PFSK-1 (cell line): ENCODE measurements around the gene CHSY3.

Experiments
- FOXP2 ChIP-seq: optimal IDR thresholded peaks from 2 replicates; pipeline ENCODE3; 2011; ENCODE audit warnings: borderline replicate concordance, control low read depth, inconsistent platforms; ENCODE audit not compliant: insufficient read depth; ENCODE audit errors: extremely low read length, extremely low read depth
- POLR2AphosphoS5 ChIP-seq: IDR thresholded peaks from 2 replicates; pipeline ENCODE4 v1.6.1; 2012; ENCODE audit warnings: low read depth, mild to moderate bottlenecking, control low read depth, low read length, moderate library complexity
- REST ChIP-seq, 2 experiments: IDR thresholded peaks; 2 replicates each; pipeline versions ENCODE4 v1.6.1 to v1.8.0; 2011 to 2012; ENCODE audit warnings: low read depth in 2 of 2, low read length in 2 of 2, control low read depth in 1 of 2, inconsistent platforms in 1 of 2, mild to moderate bottlenecking in 1 of 2, moderate library complexity in 1 of 2; ENCODE audit not compliant: insufficient read depth in 1 of 2
- SIN3A ChIP-seq: IDR thresholded peaks from 2 replicates; pipeline ENCODE4 v1.6.1; 2012; ENCODE audit warnings: mild to moderate bottlenecking, low read length, moderate library complexity, borderline replicate concordance; ENCODE audit not compliant: insufficient read depth
- TAF1 ChIP-seq: IDR thresholded peaks from 2 replicates; pipeline ENCODE4 v1.6.1; 2012; ENCODE audit warnings: low read length, control low read depth, borderline replicate concordance; ENCODE audit not compliant: insufficient read depth

DNA sequence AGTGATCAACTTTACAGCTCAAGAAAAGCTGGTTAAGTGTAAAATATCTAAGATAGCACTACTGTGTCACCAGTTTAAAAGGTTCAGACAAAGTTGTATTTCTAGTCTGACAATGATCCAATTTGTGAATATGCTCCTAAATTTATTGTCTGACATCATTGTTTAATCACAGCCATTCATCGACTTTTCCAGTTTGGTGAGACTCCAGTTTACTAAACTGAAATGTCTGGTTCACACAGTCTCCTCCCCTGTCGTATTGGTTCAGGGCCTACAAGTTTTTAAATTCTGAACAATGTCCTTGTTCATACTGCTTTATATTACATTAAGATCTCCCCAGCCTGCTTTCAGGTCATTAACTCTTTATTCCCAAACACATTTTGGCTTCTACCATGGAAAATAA, 161.4 kb downstream of the CHSY3 start:
- TF ChIP-seq REST (IDR thresholded peaks at IDR 0.05; ENCODE audit: insufficient read depth in 1 of 2, low read depth in 2 of 2, low read length in 2 of 2) = no peak
- TF ChIP-seq POLR2AphosphoS5 = no peak
- no peak for TF ChIP-seq TAF1
- TF ChIP-seq FOXP2 = no peak
- no peak for TF ChIP-seq SIN3A
